T-cell (primary cell): Measurements from ENCODE around the gene GABPB2. TPM values are rescaled to one million over a fixed set of nuclear protein-coding genes. Genes with fewer than 3 reads are reported as not detected.

Experiments used
- ATAC-seq, 4 experiments: fragments of 200-7000 bp in 3 of 4; fragments of 150-1000 bp in 1 of 4; cut with Tn5 transposase; replicated peaks in 1 of 4; 1 replicate in 3 of 4; 2 replicates in 1 of 4; pipeline ENCODE4 v1.10.0; 2021; ENCODE audit warnings: moderate library complexity in 3 of 4, mild to moderate bottlenecking in 2 of 4, moderate number of reproducible peaks in 1 of 4
- CTCF ChIA-PET, 2 donors: fragments of 300-600 bp; sonication (Branson Sonifier 250); formaldehyde crosslinking; loops; one replicate each; lab custom pipeline; 2022; ENCODE audit warnings: antibody characterized with exemption in 2 of 2; lab: Charles Lee
- POLR2A ChIA-PET, 2 donors: fragments of 300-600 bp; sonication (Branson Sonifier 250); formaldehyde crosslinking; loops; one replicate each; lab custom pipeline; 2022; ENCODE audit warnings: antibody characterized with exemption in 2 of 2; lab: Charles Lee
- DNase-seq, 35 experiments: peaks; one replicate each; pipeline versions ENCODE4 v3.0.0 to v3.0.0-alpha.2; 2013 to 2023
- H3K27ac ChIP-seq: one replicate; pipeline ENCODE4 v1.5.1; 2013; ENCODE audit warnings: low read length
- H3K27me3 ChIP-seq, 2 experiments: replicated peaks in 1 of 2; 1 replicate in 1 of 2; 2 replicates in 1 of 2; pipeline versions ENCODE4 v1.6.1 to v1.7.0; 2013; ENCODE audit warnings: low read length in 1 of 2, mixed read lengths in 1 of 2; ENCODE audit not compliant: control insufficient read depth in 2 of 2, insufficient read depth in 2 of 2; ENCODE audit errors: extremely low read depth in 1 of 2
- H3K36me3 ChIP-seq, 2 donors: 1 replicate in 1 of 2; 2 replicates in 1 of 2; pipeline versions ENCODE4 v1.6.1 to v1.7.0; 2013; ENCODE audit warnings: low read length in 1 of 2; ENCODE audit not compliant: control insufficient read depth in 2 of 2, insufficient read depth in 1 of 2; ENCODE audit errors: extremely low read depth in 1 of 2
- H3K4me1 ChIP-seq, 2 experiments: 1 replicate in 1 of 2; 2 replicates in 1 of 2; pipeline versions ENCODE4 v1.6.1 to v1.7.0; 2013; ENCODE audit warnings: low read length in 2 of 2, mixed read lengths in 1 of 2; ENCODE audit not compliant: insufficient read depth in 2 of 2, control insufficient read depth in 1 of 2; ENCODE audit errors: extremely low read depth in 1 of 2
- H3K4me3 ChIP-seq, 2 donors: 1 replicate in 1 of 2; 2 replicates in 1 of 2; pipeline versions ENCODE4 v1.5.1 to v1.7.0; 2013; ENCODE audit warnings: mild to moderate bottlenecking in 2 of 2, low read length in 1 of 2, moderate library complexity in 1 of 2; ENCODE audit not compliant: control insufficient read depth in 1 of 2; ENCODE audit errors: extremely low read depth in 1 of 2
- H3K9me3 ChIP-seq: 2 replicates; pipeline ENCODE4 v1.7.0; 2013
- H3K27ac Mint-ChIP-seq, 2 donors: one replicate each; pipeline ENCODE4 v1.8.0; 2020 to 2021; ENCODE audit warnings: mild to moderate bottlenecking in 2 of 2, mixed read lengths in 2 of 2
- H3K27me3 Mint-ChIP-seq, 2 donors: one replicate each; pipeline ENCODE4 v1.8.0; 2021 to 2022; ENCODE audit warnings: mixed read lengths in 2 of 2
- H3K36me3 Mint-ChIP-seq: one replicate; pipeline ENCODE4 v1.8.0; 2021; ENCODE audit warnings: mixed read lengths
- H3K4me1 Mint-ChIP-seq, 3 donors: one replicate each; pipeline ENCODE4 v1.8.0; 2020 to 2022; ENCODE audit warnings: mixed read lengths in 3 of 3, mild to moderate bottlenecking in 1 of 3
- H3K4me3 Mint-ChIP-seq, 3 donors: one replicate each; pipeline ENCODE4 v1.8.0; 2020 to 2022; ENCODE audit warnings: mild to moderate bottlenecking in 3 of 3, mixed read lengths in 3 of 3, moderate library complexity in 3 of 3
- H3K9me3 Mint-ChIP-seq, 3 donors: one replicate each; pipeline ENCODE4 v1.8.0; 2020 to 2022; ENCODE audit warnings: mixed read lengths in 3 of 3
- WGBS: methylation state at CpG from one replicate; pipeline ENCODE4 v1.1.5; 2013; ENCODE audit warnings: missing lambda C conversion rate; ENCODE audit not compliant: insufficient coverage; 5-methylcytosine and 5-hydroxymethylcytosine counted together
- total RNA-seq, 35 experiments: library from RNA in 6 of 35; stranded (reverse) in 6 of 35; fragments of 120-200 nt in 1 of 35; gene quantifications; one replicate each; pipeline versions ENCODE4 v1.2.1 to v1.2.4 and lab custom pipeline; 2013 to 2026

Gene GABPB2
- total RNA-seq, 5 donors from 2014 or later (not counting 1 experiment from before 2014, with no cell fraction given) = 29.6 to 41.3 (median 32.5) TPM

- DNase-seq (no peak), ATAC-seq (no peak)
- Histone ChIP-seq H3K36me3 (peaks cover 5 to 26% of the 10 kb centered on the region in 2 donors), H3K9me3 (no peaks in the 10 kb centered on the region), H3K4me1 (no peaks in the 10 kb centered on the region), H3K27me3 (no peaks in the 10 kb centered on the region), H3K27ac (no peak within 1 kb of the TSS), H3K4me3 (no peak within 1 kb of the TSS)
- no peaks in the 10 kb centered on the region for H3K27me3 Mint-ChIP-seq
- peaks cover 9 to 20% (median 11%) of the 10 kb centered on the region in 3 donors for H3K4me1 Mint-ChIP-seq
- CTCF ChIA-PET = no interaction called here
- POLR2A ChIA-PET = no interaction called here
- no peak within 1 kb of the TSS for H3K4me3 Mint-ChIP-seq
- H3K9me3 Mint-ChIP-seq = no peaks in the 10 kb centered on the region
- WGBS = no CpG with 5 or more reads among the region's 2 CpGs
- H3K36me3 Mint-ChIP-seq = peaks cover 28% of the 10 kb centered on the region
- peak within 1 kb of the TSS; percentile 63 to 82 for H3K27ac Mint-ChIP-seq
Observed at GRCh38 chr1:151036356-151036755, 34.2 kb upstream of the GABPB2 start, which contains the start of gene BNIPL. Gene BNIPL, plus strand, starts transcription at chr1:151036586. Its CDS starts 140 bp downstream, at chr1:151036726.

- WGBS = 100% methylated on average over 3 of the region's 6 CpGs
- Histone ChIP-seq H3K9me3 (no peaks in the 10 kb centered on the region), H3K4me1 (no peaks in the 10 kb centered on the region), H3K4me3 (no peak overlapping the region), H3K36me3 (peaks cover 5 to 24% of the 10 kb centered on the region in 2 donors), H3K27ac (no peak overlapping the region), H3K27me3 (no peaks in the 10 kb centered on the region)
- Mint-ChIP-seq H3K4me1 (peaks cover 9 to 20% (median 11%) of the 10 kb centered on the region in 3 donors), H3K27me3 (no peaks in the 10 kb centered on the region), H3K4me3 (no peak overlapping the region), H3K27ac (peak overlapping the region in 1 of 2 donors; percentile 72), H3K36me3 (peaks cover 24% of the 10 kb centered on the region), H3K9me3 (no peaks in the 10 kb centered on the region)
- DNase-seq (no peak), ATAC-seq (no peak)
- ChIA-PET POLR2A (no interaction called here), CTCF (no interaction called here)
Observed at GRCh38 chr1:151037032-151037431, 33.5 kb upstream of the GABPB2 start.

GRCh38 chr1:151039521-151039920 is 31.0 kb upstream of the GABPB2 start:
- ATAC-seq = no peak
- DNase-seq = no peak
- CTCF ChIA-PET = interaction anchor here in 1 of 2 donors (1.1 kb wide), 1 partner anchor 35 kb away, joined by 6 read pairs; no protein-coding TSS in a partner anchor
- Mint-ChIP-seq H3K9me3 (no peaks in the 10 kb centered on the region), H3K27me3 (no peaks in the 10 kb centered on the region), H3K4me1 (peaks cover 23 to 34% (median 24%) of the 10 kb centered on the region in 3 donors), H3K36me3 (peaks cover 20% of the 10 kb centered on the region), H3K27ac (no peak overlapping the region), H3K4me3 (no peak overlapping the region)
- Histone ChIP-seq H3K27ac (no peak overlapping the region), H3K4me3 (no peak overlapping the region), H3K9me3 (no peaks in the 10 kb centered on the region), H3K36me3 (peaks cover 0 to 13% of the 10 kb centered on the region in 2 donors), H3K27me3 (no peaks in the 10 kb centered on the region), H3K4me1 (peaks cover 0 to 3% of the 10 kb centered on the region in 2 experiments)
- POLR2A ChIA-PET = no interaction called here
- WGBS = 97% methylated on average over 3 of the region's 3 CpGs

GRCh38 chr1:151043163-151043562 is 27.4 kb upstream of the GABPB2 start:
- DNase-seq (no peak), ATAC-seq (no peak)
- no peak overlapping the region for H3K4me3 Mint-ChIP-seq
- no peaks in the 10 kb centered on the region for H3K9me3 Mint-ChIP-seq
- H3K27ac Mint-ChIP-seq = peak overlapping the region; percentile 50 to 68
- H3K27ac ChIP-seq = no peak overlapping the region
- H3K4me1 Mint-ChIP-seq = peaks cover 31 to 38% (median 32%) of the 10 kb centered on the region in 3 donors
- WGBS = no CpG with 5 or more reads among the region's 1 CpG
- peaks cover 4 to 20% of the 10 kb centered on the region in 2 experiments for H3K4me1 ChIP-seq
- H3K27me3 Mint-ChIP-seq = no peaks in the 10 kb centered on the region
- H3K4me3 ChIP-seq = no peak overlapping the region
- H3K27me3 ChIP-seq = no peaks in the 10 kb centered on the region
- H3K36me3 Mint-ChIP-seq = peaks cover 10% of the 10 kb centered on the region
- ChIA-PET CTCF (interaction anchor here in 1 of 2 donors (0.6 to 1.8 kb wide), 3 partner anchors 19 to 57 kb away, joined by 3 to 7 read pairs (median 3); partner anchors contain the start of gene GABPB2), POLR2A (no interaction called here)
- H3K36me3 ChIP-seq = peaks cover 0 to 5% of the 10 kb centered on the region in 2 donors
- no peaks in the 10 kb centered on the region for H3K9me3 ChIP-seq

GRCh38 chr1:151047591-151047924 is 23.0 kb upstream of the GABPB2 start, which contains the start of gene C1orf56:
Gene C1orf56, plus strand, starts transcription at chr1:151047751. Its CDS starts 97 bp downstream, at chr1:151047848.
- peaks cover 17% of the 10 kb centered on the region for H3K36me3 Mint-ChIP-seq
- H3K27ac Mint-ChIP-seq = peak within 1 kb of the TSS; percentile 96
- ATAC-seq = peak; percentile 56 to 73 (median 71)
- Histone ChIP-seq H3K9me3 (no peaks in the 10 kb centered on the region), H3K27ac (peak within 1 kb of the TSS; percentile 72), H3K36me3 (peaks cover 2 to 20% of the 10 kb centered on the region in 2 donors), H3K4me3 (peak within 1 kb of the TSS; percentile 75 to 95), H3K27me3 (no peaks in the 10 kb centered on the region), H3K4me1 (peaks cover 16 to 39% of the 10 kb centered on the region in 2 experiments)
- peaks cover 70 to 78% (median 73%) of the 10 kb centered on the region in 3 donors for H3K4me1 Mint-ChIP-seq
- peak within 1 kb of the TSS; percentile 88 to 92 (median 89) for H3K4me3 Mint-ChIP-seq
- H3K9me3 Mint-ChIP-seq = no peaks in the 10 kb centered on the region
- CTCF ChIA-PET = interaction anchor here (0.6 to 2.0 kb wide), 7 partner anchors 8 to 52 kb away, joined by 3 to 10 read pairs (median 6); partner anchors contain the start of genes CDC42SE1 (in 1 of the 2) and MLLT11 (in 1 of the 2)
- POLR2A ChIA-PET = interaction anchor here (0.6 to 1.5 kb wide), 5 partner anchors 9 to 170 kb away, joined by 3 to 16 read pairs (median 7); no protein-coding TSS in a partner anchor
- H3K27me3 Mint-ChIP-seq = no peaks in the 10 kb centered on the region
- WGBS = 0% methylated on average over 7 of the region's 29 CpGs
- peak in 30 of 35 experiments; percentile 24 to 74 (median 44) for DNase-seq

- peak overlapping the region; percentile 75 to 95 for H3K4me3 ChIP-seq
- H3K4me1 Mint-ChIP-seq = peaks cover 70 to 78% (median 73%) of the 10 kb centered on the region in 3 donors
- POLR2A ChIA-PET = interaction anchor here (0.6 to 1.5 kb wide), 4 partner anchors 10 to 68 kb away, joined by 3 to 16 read pairs (median 8); no protein-coding TSS in a partner anchor
Observed at GRCh38 chr1:151047925-151048644, 22.5 kb upstream of the GABPB2 start.

More at GRCh38 chr1:151047925-151048644, 22.5 kb upstream of the GABPB2 start:
- H3K27me3 Mint-ChIP-seq = no peaks in the 10 kb centered on the region
- Histone ChIP-seq H3K4me1 (peaks cover 20 to 41% of the 10 kb centered on the region in 2 experiments), H3K27me3 (no peaks in the 10 kb centered on the region), H3K9me3 (no peaks in the 10 kb centered on the region), H3K27ac (peak overlapping the region; percentile 72), H3K36me3 (peaks cover 2 to 26% of the 10 kb centered on the region in 2 donors)
- peak in 33 of 35 experiments; percentile 32 to 79 (median 50) for DNase-seq
- H3K9me3 Mint-ChIP-seq = no peaks in the 10 kb centered on the region
- H3K4me3 Mint-ChIP-seq = peak overlapping the region; percentile 88 to 92 (median 89)
- H3K27ac Mint-ChIP-seq = peak overlapping the region; percentile 96
- peaks cover 20% of the 10 kb centered on the region for H3K36me3 Mint-ChIP-seq
- peak; percentile 61 to 79 (median 64) for ATAC-seq
- WGBS = under 1% methylated on average over 45 of the region's 48 CpGs
- CTCF ChIA-PET = interaction anchor here (0.6 to 2.0 kb wide), 8 partner anchors 8 to 652 kb away, joined by 3 to 10 read pairs (median 6); partner anchors contain the start of genes CDC42SE1 (in 1 of the 2) and MLLT11 (in 1 of the 2)
